SK-N-MC (cell line): ENCODE results near the gene CDK6.

Source experiments
- DNase-seq: peaks from one replicate; pipeline ENCODE4 v3.0.0-alpha.2; 2011; ENCODE audit warnings: low read depth, low spot score
- H3K27ac ChIP-seq: fragments of 200-600 bp; sonication (generic); 2 replicates; pipeline ENCODE4 v1.5.1; 2016; ENCODE audit warnings: mixed run types
- H3K36me3 ChIP-seq: fragments of 200-600 bp; sonication (generic); 2 replicates; pipeline ENCODE4 v1.6.1; 2017; ENCODE audit warnings: antibody characterized with exemption, low read length, mixed read lengths; ENCODE audit not compliant: insufficient read depth
- H3K4me3 ChIP-seq: fragments of 200-600 bp; sonication (generic); 2 replicates; pipeline ENCODE4 v1.5.1; 2016
- H3K9ac ChIP-seq: fragments of 200-600 bp; sonication (generic); 2 replicates; pipeline ENCODE4 v1.8.0; 2017; ENCODE audit warnings: mixed run types, mixed read lengths; ENCODE audit not compliant: insufficient read length
- H3K9me3 ChIP-seq: fragments of 200-600 bp; sonication (generic); 2 replicates; pipeline ENCODE4 v1.6.1; 2017; ENCODE audit warnings: low read depth, mild to moderate bottlenecking, antibody characterized with exemption, low read length, moderate library complexity, mixed read lengths
- EZH2 ChIP-seq: fragments of 200-600 bp; sonication (generic); IDR thresholded peaks from one replicate; pipeline ENCODE4 v1.6.1; 2017; ENCODE audit warnings: antibody characterized with exemption
- FOXP2 ChIP-seq: optimal IDR thresholded peaks from 2 replicates; pipeline ENCODE3; 2011; ENCODE audit warnings: mild to moderate bottlenecking, moderate library complexity; ENCODE audit not compliant: insufficient read depth; ENCODE audit errors: extremely low read length, control extremely low read depth
- POLR2AphosphoS5 ChIP-seq: IDR thresholded peaks from 2 replicates; pipeline ENCODE4 v1.6.1; 2012; ENCODE audit warnings: mild to moderate bottlenecking, low read depth, low read length, borderline replicate concordance

Gene CDK6

DNA sequence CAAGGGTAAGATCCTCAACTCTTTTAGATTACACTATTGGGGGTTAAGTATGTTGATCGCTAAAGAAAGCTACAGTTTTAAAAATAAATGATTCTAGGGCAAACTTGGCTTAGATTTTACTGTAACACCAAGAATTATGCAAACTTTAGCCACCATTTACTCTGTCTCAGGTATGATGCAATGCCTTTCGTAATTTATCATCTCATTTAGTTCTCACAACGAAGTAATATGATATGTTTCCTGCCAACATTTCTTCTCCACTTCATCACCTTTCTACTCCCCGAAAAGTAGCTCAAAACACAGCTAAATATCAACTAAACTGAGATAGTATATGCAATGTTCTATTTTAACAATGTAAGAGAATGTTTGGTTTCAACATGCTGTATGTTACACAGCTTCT, 267.2 kb downstream of the CDK6 start:
- TF ChIP-seq FOXP2 (no peak), EZH2 (no peak)
- H3K36me3 ChIP-seq = peaks cover 71% of the 10 kb centered on the region
- DNase-seq = no peak

DNA sequence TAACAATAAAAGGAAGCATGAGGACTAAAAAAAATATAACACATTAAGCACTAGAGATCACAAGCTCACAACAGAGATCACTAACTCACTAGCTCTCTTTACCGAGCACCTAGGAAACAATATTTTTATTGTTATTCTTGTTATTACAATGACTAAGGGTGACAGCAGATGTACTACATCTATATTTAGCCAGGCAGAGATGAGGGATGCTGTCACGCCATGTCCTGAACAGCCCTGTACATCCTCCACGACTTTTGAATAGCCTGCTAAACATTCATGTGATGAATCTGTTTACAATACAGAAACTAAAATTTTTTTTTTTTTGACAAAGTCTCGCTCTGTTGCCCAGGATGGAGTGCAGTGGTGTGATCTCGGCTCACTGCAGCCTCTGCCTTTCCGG, 268.9 kb downstream of the CDK6 start:
- no peaks in the 10 kb centered on the region for H3K9me3 ChIP-seq
- H3K27ac ChIP-seq = no peak overlapping the region
- TF ChIP-seq FOXP2 = no peak
- no peak for TF ChIP-seq POLR2AphosphoS5
- TF ChIP-seq EZH2 = no peak
- H3K9ac ChIP-seq = no peak overlapping the region
- no peak overlapping the region for H3K4me3 ChIP-seq
- peaks cover 76% of the 10 kb centered on the region for H3K36me3 ChIP-seq
- DNase-seq = no peak

More for the DNA sequence above, 267.2 kb downstream of the CDK6 start:
- H3K27ac ChIP-seq = no peak overlapping the region
- no peaks in the 10 kb centered on the region for H3K9me3 ChIP-seq
- H3K9ac ChIP-seq = no peak overlapping the region
- H3K4me3 ChIP-seq = no peak overlapping the region

DNA sequence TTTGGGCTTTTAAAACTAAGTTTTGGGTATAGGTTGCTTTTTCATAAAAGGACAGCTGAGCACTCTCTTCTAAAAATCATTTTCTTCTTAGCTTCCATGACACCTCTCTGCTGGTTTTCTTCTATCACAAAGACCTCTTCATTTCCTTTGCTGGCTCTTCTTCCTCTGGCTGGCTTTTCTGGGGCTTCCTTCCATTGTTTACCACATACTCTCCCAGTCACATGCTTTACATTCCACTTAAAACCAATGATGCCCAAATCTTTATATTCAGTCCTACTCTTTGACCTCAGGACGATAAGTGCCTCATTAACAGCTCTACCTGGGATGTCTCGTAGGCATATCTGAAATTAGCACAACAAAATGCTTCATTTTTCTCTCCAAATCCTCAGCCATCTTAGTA, 273.0 kb downstream of the CDK6 start:
- 0 out of 2 replicates have a peak overlapping the region, but pooled peaks have one; percentile 11 for H3K27ac ChIP-seq
- TF ChIP-seq POLR2AphosphoS5 (no peak), FOXP2 (no peak), EZH2 (no peak)
- no peak overlapping the region for H3K4me3 ChIP-seq
- no peaks in the 10 kb centered on the region for H3K9me3 ChIP-seq
- H3K36me3 ChIP-seq = peaks cover 59% of the 10 kb centered on the region
- no peak overlapping the region for H3K9ac ChIP-seq
- DNase-seq = no peak

DNA sequence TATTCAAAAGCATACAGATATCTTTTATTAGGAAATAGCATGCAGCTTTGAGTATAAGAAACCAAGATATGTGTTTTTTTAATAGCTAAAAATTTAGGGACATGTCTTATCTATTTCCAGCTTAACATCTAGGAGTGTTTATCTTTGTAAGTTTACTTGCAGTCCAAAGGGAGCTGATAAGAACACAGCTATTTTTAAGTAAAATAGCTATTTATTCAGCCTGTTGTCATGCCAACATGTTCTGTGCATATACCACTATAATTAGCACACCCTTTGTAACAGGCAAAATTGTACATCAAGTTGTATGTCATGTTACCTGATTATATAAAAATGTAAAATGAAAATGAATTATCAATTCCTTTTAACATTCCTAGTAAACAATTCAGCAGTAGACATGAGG, 275.8 kb downstream of the CDK6 start:
- Histone ChIP-seq H3K36me3 (peaks cover 38% of the 10 kb centered on the region), H3K27ac (no peak overlapping the region), H3K9ac (no peak overlapping the region), H3K4me3 (no peak overlapping the region), H3K9me3 (no peaks in the 10 kb centered on the region)
- TF ChIP-seq POLR2AphosphoS5 = no peak
- TF ChIP-seq EZH2 = no peak
- TF ChIP-seq FOXP2 = no peak
- DNase-seq = no peak

DNA sequence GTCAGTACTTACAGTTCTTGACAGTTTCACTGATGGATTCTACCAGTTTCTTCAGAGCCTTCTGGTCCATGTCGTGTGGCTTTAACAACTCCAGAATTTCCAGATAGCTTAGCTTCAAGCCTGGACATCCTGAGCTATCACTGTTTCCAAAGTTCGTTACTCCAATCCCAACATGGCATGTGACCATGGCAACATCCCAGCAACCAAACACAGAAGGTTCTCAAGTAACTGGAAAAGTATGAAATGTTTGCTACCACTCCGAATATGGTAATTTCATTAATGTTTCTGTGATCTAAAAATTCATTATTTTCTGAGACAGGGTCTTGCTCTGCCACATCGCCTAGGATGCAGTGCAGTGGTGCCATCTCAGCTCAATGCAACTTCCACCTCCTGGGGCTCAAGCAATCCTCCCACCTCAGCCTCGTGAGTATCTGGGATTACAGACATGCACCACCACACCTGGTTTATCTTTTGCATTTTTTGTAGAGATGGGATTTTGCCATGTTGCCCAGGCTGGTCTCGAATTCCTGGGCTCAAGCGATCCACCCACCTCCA, 278.5 kb downstream of the CDK6 start:
- H3K9me3 ChIP-seq = no peaks in the 10 kb centered on the region
- peaks cover 18% of the 10 kb centered on the region for H3K36me3 ChIP-seq
- no peak overlapping the region for H3K27ac ChIP-seq
- DNase-seq = no peak
- H3K9ac ChIP-seq = no peak overlapping the region
- no peak overlapping the region for H3K4me3 ChIP-seq
- TF ChIP-seq POLR2AphosphoS5 (no peak), EZH2 (no peak), FOXP2 (no peak)

DNA sequence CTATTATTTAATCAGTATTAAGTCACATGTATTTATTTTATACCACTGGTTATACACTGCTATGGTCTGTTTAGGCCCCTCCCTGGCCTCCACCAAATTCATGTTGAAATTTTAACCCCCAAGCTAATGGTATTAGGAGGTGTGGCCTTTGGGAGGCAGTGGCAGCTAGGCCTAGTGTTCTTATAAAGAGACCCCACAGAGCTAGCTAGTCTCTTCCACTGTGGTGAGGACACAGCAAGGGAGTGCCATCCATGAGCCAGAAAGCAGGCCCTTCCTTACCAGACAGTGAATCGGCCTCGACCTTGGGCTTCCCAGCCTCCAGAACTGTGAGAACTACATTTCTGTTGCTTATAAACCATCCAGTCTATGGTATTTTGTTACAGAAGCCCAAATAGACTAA, 279.1 kb downstream of the CDK6 start:
- no peak for TF ChIP-seq FOXP2
- TF ChIP-seq POLR2AphosphoS5 = no peak
- TF ChIP-seq EZH2 = no peak

More for the DNA sequence above, 279.1 kb downstream of the CDK6 start:
- no peak overlapping the region for H3K9ac ChIP-seq
- peaks cover 14% of the 10 kb centered on the region for H3K36me3 ChIP-seq
- no peak for DNase-seq
- H3K9me3 ChIP-seq = no peaks in the 10 kb centered on the region
- H3K4me3 ChIP-seq = no peak overlapping the region
- no peak overlapping the region for H3K27ac ChIP-seq
